Neural cell (in vitro differentiated cells): ENCODE results near the gene UNC5A. TPM values are rescaled to one million over a fixed set of nuclear protein-coding genes. Genes with fewer than 3 reads are reported as not detected.

ENCODE experiments used
- H2AFZ ChIP-seq: fragments of 200-600, 300-800 bp; sonication (generic), shearing (Covaris generic); 2 replicates; pipeline ENCODE4 v1.6.0; 2014; ENCODE audit warnings: low read depth, mild to moderate bottlenecking, antibody characterized with exemption, low read length, moderate library complexity
- H3F3A ChIP-seq: fragments of 200-600 bp; shearing (Covaris generic); 2 replicates; pipeline ENCODE4 v1.6.1; 2016; ENCODE audit warnings: mild to moderate bottlenecking, moderate library complexity, mixed read lengths, antibody characterized with exemption, low read length; ENCODE audit not compliant: insufficient read depth, poor library complexity, severe bottlenecking
- H3K27ac ChIP-seq: fragments of 200-600, 300-800 bp; sonication (generic), shearing (Covaris generic); 2 replicates; pipeline ENCODE4 v1.5.1; 2014; ENCODE audit warnings: mild to moderate bottlenecking, low read length, moderate library complexity
- H3K27me3 ChIP-seq: fragments of 300-800, 200-600 bp; sonication (generic), shearing (Covaris generic); 2 replicates; pipeline ENCODE4 v1.6.0; 2014; ENCODE audit warnings: mild to moderate bottlenecking, low read depth, low read length, moderate library complexity; ENCODE audit not compliant: insufficient read depth
- H3K36me3 ChIP-seq: fragments of 300-800, 200-600 bp; sonication (generic), shearing (Covaris generic); 2 replicates; pipeline ENCODE4 v1.5.1; 2014; ENCODE audit warnings: mild to moderate bottlenecking, antibody characterized with exemption, low read length, moderate library complexity; ENCODE audit not compliant: insufficient read depth
- H3K4me2 ChIP-seq: fragments of 300-800, 200-600 bp; sonication (generic), shearing (Covaris generic); 2 replicates; pipeline ENCODE4 v1.6.0; 2014; ENCODE audit warnings: mild to moderate bottlenecking, low read length
- H3K4me3 ChIP-seq: fragments of 300-800, 200-600 bp; sonication (generic), shearing (Covaris generic); 2 replicates; pipeline ENCODE4 v1.5.1; 2014; ENCODE audit warnings: mild to moderate bottlenecking, low read length, moderate library complexity
- H3K79me2 ChIP-seq: fragments of 200-600 bp; shearing (Covaris generic); replicated peaks from 2 replicates; pipeline ENCODE4 v1.6.0; 2014; ENCODE audit warnings: mild to moderate bottlenecking, low read length, moderate library complexity; ENCODE audit not compliant: insufficient read depth
- H3K9ac ChIP-seq: fragments of 300-800, 200-600 bp; sonication (generic), shearing (Covaris generic); 2 replicates; pipeline ENCODE4 v1.6.1; 2016; ENCODE audit warnings: mild to moderate bottlenecking, low read length, mixed read lengths
- H3K9me2 ChIP-seq: fragments of 200-600 bp; shearing (Covaris generic); 2 replicates; pipeline ENCODE4 v1.6.1; 2016; ENCODE audit warnings: mild to moderate bottlenecking, low read length, mixed read lengths; ENCODE audit not compliant: insufficient read depth
- H3K9me3 ChIP-seq: fragments of 200-600, 300-800 bp; sonication (generic), shearing (Covaris generic); 2 replicates; pipeline ENCODE4 v1.6.1; 2016; ENCODE audit warnings: mild to moderate bottlenecking, mixed run types, low read length, moderate library complexity, mixed read lengths
- H4K20me1 ChIP-seq: fragments of 200-600 bp; shearing (Covaris generic); 2 replicates; pipeline ENCODE4 v1.6.1; 2016; ENCODE audit warnings: mild to moderate bottlenecking, mixed run types; ENCODE audit not compliant: insufficient read depth
- CTCF ChIP-seq: fragments of 450-650 bp; IDR thresholded peaks from 2 replicates; pipeline ENCODE4 v1.5.1; 2014; ENCODE audit warnings: antibody characterized with exemption, mild to moderate bottlenecking, moderate library complexity; ENCODE audit not compliant: poor library complexity, severe bottlenecking
- EP300 ChIP-seq: fragments of 450-650 bp; conservative IDR thresholded peaks from 2 replicates; pipeline ENCODE4 v1.6.1; 2014; ENCODE audit warnings: antibody characterized with exemption, mild to moderate bottlenecking, moderate library complexity; ENCODE audit not compliant: poor library complexity, severe bottlenecking
- EZH2 ChIP-seq: fragments of 200-600, 300-800 bp; shearing (Covaris generic), sonication (generic); IDR thresholded peaks from 2 replicates; pipeline ENCODE4 v1.6.1; 2014; ENCODE audit warnings: antibody characterized with exemption, low read length, borderline replicate concordance, mild to moderate bottlenecking; ENCODE audit not compliant: insufficient read depth, poor library complexity, severe bottlenecking
- MXI1 ChIP-seq: fragments of 450-650 bp; conservative IDR thresholded peaks from 2 replicates; pipeline ENCODE4 v1.6.1; 2014; ENCODE audit warnings: antibody characterized with exemption, mild to moderate bottlenecking; ENCODE audit not compliant: poor library complexity, severe bottlenecking
- POLR2AphosphoS5 ChIP-seq: IDR thresholded peaks from 2 replicates; pipeline ENCODE4 v1.6.1; 2012
- RAD21 ChIP-seq: fragments of 450-650 bp; conservative IDR thresholded peaks from 2 replicates; pipeline ENCODE4 v1.6.1; 2014; ENCODE audit warnings: antibody characterized with exemption, mild to moderate bottlenecking, moderate library complexity
- REST ChIP-seq: IDR thresholded peaks from 2 replicates; pipeline ENCODE4 v1.6.1; 2012; ENCODE audit warnings: borderline replicate concordance
- SMC3 ChIP-seq: fragments of 450-650 bp; conservative IDR thresholded peaks from 2 replicates; pipeline ENCODE4 v1.6.1; 2014; ENCODE audit warnings: antibody characterized with exemption, mild to moderate bottlenecking, moderate library complexity; ENCODE audit not compliant: poor library complexity
- TAF1 ChIP-seq: IDR thresholded peaks from 2 replicates; pipeline ENCODE4 v1.6.1; 2012; ENCODE audit warnings: low read depth
- polyA plus RNA-seq: library from polyadenylated mRNA; depleted of rRNA; stranded (reverse); fragments of >200 nt; gene quantifications from 2 replicates; pipeline ENCODE4 v1.2.3, GENCODE V29; 2014

UNC5A gene
- polyA plus RNA-seq, 1 donor from 2014 or later: 2.7 TPM

- H3K27ac ChIP-seq: no peak overlapping the region
- no peaks in the 10 kb centered on the region for H3K79me2 ChIP-seq
- H3K9me2 ChIP-seq: no peaks in the 10 kb centered on the region
- H3K9ac ChIP-seq: no peak overlapping the region
- TF ChIP-seq SMC3: no peak
- no peak for TF ChIP-seq POLR2AphosphoS5
- no peak for TF ChIP-seq EP300
- TF ChIP-seq TAF1: no peak
- no peak for TF ChIP-seq RAD21
- no peak for TF ChIP-seq MXI1
- no peak for TF ChIP-seq REST
- TF ChIP-seq CTCF: no peak
- H4K20me1 ChIP-seq: no peaks in the 10 kb centered on the region
- H3K27me3 ChIP-seq: no peaks in the 10 kb centered on the region
- no peaks in the 10 kb centered on the region for H3K36me3 ChIP-seq
- no peak overlapping the region for H2AFZ ChIP-seq
- no peak overlapping the region for H3K4me3 ChIP-seq
- no peaks in the 10 kb centered on the region for H3K9me3 ChIP-seq
- H3F3A ChIP-seq: no peaks in the 10 kb centered on the region
- no peak overlapping the region for H3K4me2 ChIP-seq
Observed at GRCh38 chr5:176762489-176762888, 47.9 kb upstream of the UNC5A start.

GRCh38 chr5:176765687-176766086, 44.7 kb upstream of the UNC5A start:
- Histone ChIP-seq H2AFZ (no peak overlapping the region), H3K27ac (no peak overlapping the region), H3K4me3 (no peak overlapping the region), H3K4me2 (no peak overlapping the region), H4K20me1 (no peaks in the 10 kb centered on the region), H3K9me2 (no peaks in the 10 kb centered on the region), H3K9me3 (no peaks in the 10 kb centered on the region), H3K36me3 (no peaks in the 10 kb centered on the region), H3K79me2 (no peaks in the 10 kb centered on the region), H3F3A (no peaks in the 10 kb centered on the region), H3K27me3 (no peaks in the 10 kb centered on the region), H3K9ac (no peak overlapping the region)
- TF ChIP-seq REST (no peak), SMC3 (no peak), TAF1 (no peak), EZH2 (no peak), RAD21 (no peak)
